H1 (cell line): Measurements from ENCODE around the gene KRTAP12-4.

ENCODE experiments used
- CREB1 ChIP-seq: IDR thresholded peaks from 2 replicates; pipeline ENCODE4 v1.6.1; 2012; ENCODE audit warnings: inconsistent platforms
- EP300 ChIP-seq, 2 experiments: IDR thresholded peaks; 1 replicate in 1 of 2; 2 replicates in 1 of 2; pipeline ENCODE4 v1.6.1; 2011 to 2012; ENCODE audit warnings: low read depth in 2 of 2, low read length in 2 of 2, mild to moderate bottlenecking in 2 of 2, borderline replicate concordance in 1 of 2, inconsistent platforms in 1 of 2, moderate library complexity in 1 of 2
- EZH2 ChIP-seq: fragments of 200-600 bp; sonication (generic); IDR thresholded peaks from 2 replicates; pipeline ENCODE4 v1.7.1; 2012; ENCODE audit warnings: low read depth, mild to moderate bottlenecking, moderate library complexity, low read length, inconsistent platforms; ENCODE audit not compliant: severe bottlenecking
- HDAC2 ChIP-seq, 2 experiments: fragments of 300-600 bp in 1 of 2; sonication (generic) in 1 of 2; IDR thresholded peaks; 2 replicates each; pipeline ENCODE4 v1.6.1; 2011 to 2012; ENCODE audit warnings: low read depth in 2 of 2, low read length in 2 of 2, mild to moderate bottlenecking in 2 of 2, moderate library complexity in 2 of 2, borderline replicate concordance in 1 of 2, inconsistent platforms in 1 of 2
- MAFK ChIP-seq: IDR thresholded peaks from 2 replicates; pipeline ENCODE4 v1.6.1; 2012; ENCODE audit warnings: low read depth, mild to moderate bottlenecking, improper control_type of control experiment, low read length
- PHF8 ChIP-seq: fragments of 200-600 bp; sonication (generic); conservative IDR thresholded peaks from 2 replicates; pipeline ENCODE4 v1.7.1; 2012; ENCODE audit warnings: low read depth, mild to moderate bottlenecking, inconsistent platforms, low read length, moderate library complexity
- POLR2A ChIP-seq, 2 experiments: IDR thresholded peaks; 1 replicate in 1 of 2; 2 replicates in 1 of 2; pipeline ENCODE4 v1.6.1; 2011; ENCODE audit warnings: low read depth in 2 of 2, low read length in 2 of 2, mild to moderate bottlenecking in 2 of 2; ENCODE audit errors: control extremely low read depth in 1 of 2
- POLR2AphosphoS5 ChIP-seq: IDR thresholded peaks from 2 replicates; pipeline ENCODE4 v1.6.1; 2011; ENCODE audit warnings: low read depth, low read length
- SIN3A ChIP-seq, 2 experiments: IDR thresholded peaks in 1 of 2; conservative IDR thresholded peaks in 1 of 2; 2 replicates each; pipeline ENCODE4 v1.6.1; 2011 to 2012; ENCODE audit warnings: low read length in 2 of 2, improper control_type of control experiment in 1 of 2, low read depth in 1 of 2, mild to moderate bottlenecking in 1 of 2
- SIX5 ChIP-seq: IDR thresholded peaks from 2 replicates; pipeline ENCODE4 v1.6.1; 2011; ENCODE audit warnings: mild to moderate bottlenecking, low read depth, low read length
- YY1 ChIP-seq: IDR thresholded peaks from 2 replicates; pipeline ENCODE4 v1.6.1; 2011; ENCODE audit warnings: low read depth, mild to moderate bottlenecking, low read length
- TF ChIP-seq, protein P1 (sequence below), 3 experiments: IDR thresholded peaks; 1 replicate in 2 of 3; 2 replicates in 1 of 3; pipeline versions ENCODE4 v1.5.1 to v1.6.1; 2011; ENCODE audit warnings: low read length in 3 of 3, mild to moderate bottlenecking in 3 of 3, inconsistent platforms in 2 of 3, low read depth in 1 of 3, moderate library complexity in 1 of 3; ENCODE audit not compliant: insufficient read depth in 1 of 3; ENCODE audit errors: control extremely low read depth in 1 of 3
- TF ChIP-seq, protein P2 (sequence below): fragments of 300-600 bp; sonication (generic); IDR thresholded peaks from 2 replicates; pipeline ENCODE4 v1.7.1; 2012; ENCODE audit warnings: low read length, moderate library complexity, mild to moderate bottlenecking, inconsistent platforms; ENCODE audit not compliant: insufficient replicate concordance

DNA sequence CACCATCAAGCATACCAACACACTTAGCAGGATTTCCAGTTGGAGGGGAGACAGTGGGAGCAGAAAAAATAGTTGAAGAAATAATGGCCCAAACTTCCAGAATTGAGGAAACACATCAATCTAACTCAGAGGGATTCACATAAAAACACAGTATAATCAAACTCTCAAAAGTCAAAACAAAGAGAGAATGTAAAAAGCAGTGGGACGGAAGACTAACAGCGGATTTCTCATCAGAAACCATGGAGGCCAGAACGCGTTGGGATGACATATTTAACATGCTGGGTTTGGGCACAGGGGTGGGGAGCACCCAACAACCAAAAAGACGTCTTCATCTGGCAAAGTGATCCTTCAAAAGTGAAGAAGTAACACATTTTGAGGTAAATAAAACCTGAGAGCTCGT lies 34.6 kb downstream of the KRTAP12-4 start:
- no peak for TF ChIP-seq EZH2
- TF ChIP-seq, protein P1, sequence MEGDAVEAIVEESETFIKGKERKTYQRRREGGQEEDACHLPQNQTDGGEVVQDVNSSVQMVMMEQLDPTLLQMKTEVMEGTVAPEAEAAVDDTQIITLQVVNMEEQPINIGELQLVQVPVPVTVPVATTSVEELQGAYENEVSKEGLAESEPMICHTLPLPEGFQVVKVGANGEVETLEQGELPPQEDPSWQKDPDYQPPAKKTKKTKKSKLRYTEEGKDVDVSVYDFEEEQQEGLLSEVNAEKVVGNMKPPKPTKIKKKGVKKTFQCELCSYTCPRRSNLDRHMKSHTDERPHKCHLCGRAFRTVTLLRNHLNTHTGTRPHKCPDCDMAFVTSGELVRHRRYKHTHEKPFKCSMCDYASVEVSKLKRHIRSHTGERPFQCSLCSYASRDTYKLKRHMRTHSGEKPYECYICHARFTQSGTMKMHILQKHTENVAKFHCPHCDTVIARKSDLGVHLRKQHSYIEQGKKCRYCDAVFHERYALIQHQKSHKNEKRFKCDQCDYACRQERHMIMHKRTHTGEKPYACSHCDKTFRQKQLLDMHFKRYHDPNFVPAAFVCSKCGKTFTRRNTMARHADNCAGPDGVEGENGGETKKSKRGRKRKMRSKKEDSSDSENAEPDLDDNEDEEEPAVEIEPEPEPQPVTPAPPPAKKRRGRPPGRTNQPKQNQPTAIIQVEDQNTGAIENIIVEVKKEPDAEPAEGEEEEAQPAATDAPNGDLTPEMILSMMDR (IDR thresholded peaks at IDR 0.05; ENCODE audit: control extremely low read depth in 1 of 3, insufficient read depth in 1 of 3, low read depth in 1 of 3, low read length in 3 of 3), result no peak
- no peak for TF ChIP-seq YY1
- TF ChIP-seq PHF8, result no peak
- no peak for TF ChIP-seq POLR2A (IDR thresholded peaks at IDR 0.05; ENCODE audit: control extremely low read depth in 1 of 2, low read depth in 2 of 2, low read length in 2 of 2)
- no peak for TF ChIP-seq CREB1
- TF ChIP-seq MAFK, result no peak
- TF ChIP-seq EP300 (IDR thresholded peaks at IDR 0.05; ENCODE audit: borderline replicate concordance in 1 of 2, low read depth in 2 of 2, low read length in 2 of 2), result no peak
- TF ChIP-seq, protein P2, sequence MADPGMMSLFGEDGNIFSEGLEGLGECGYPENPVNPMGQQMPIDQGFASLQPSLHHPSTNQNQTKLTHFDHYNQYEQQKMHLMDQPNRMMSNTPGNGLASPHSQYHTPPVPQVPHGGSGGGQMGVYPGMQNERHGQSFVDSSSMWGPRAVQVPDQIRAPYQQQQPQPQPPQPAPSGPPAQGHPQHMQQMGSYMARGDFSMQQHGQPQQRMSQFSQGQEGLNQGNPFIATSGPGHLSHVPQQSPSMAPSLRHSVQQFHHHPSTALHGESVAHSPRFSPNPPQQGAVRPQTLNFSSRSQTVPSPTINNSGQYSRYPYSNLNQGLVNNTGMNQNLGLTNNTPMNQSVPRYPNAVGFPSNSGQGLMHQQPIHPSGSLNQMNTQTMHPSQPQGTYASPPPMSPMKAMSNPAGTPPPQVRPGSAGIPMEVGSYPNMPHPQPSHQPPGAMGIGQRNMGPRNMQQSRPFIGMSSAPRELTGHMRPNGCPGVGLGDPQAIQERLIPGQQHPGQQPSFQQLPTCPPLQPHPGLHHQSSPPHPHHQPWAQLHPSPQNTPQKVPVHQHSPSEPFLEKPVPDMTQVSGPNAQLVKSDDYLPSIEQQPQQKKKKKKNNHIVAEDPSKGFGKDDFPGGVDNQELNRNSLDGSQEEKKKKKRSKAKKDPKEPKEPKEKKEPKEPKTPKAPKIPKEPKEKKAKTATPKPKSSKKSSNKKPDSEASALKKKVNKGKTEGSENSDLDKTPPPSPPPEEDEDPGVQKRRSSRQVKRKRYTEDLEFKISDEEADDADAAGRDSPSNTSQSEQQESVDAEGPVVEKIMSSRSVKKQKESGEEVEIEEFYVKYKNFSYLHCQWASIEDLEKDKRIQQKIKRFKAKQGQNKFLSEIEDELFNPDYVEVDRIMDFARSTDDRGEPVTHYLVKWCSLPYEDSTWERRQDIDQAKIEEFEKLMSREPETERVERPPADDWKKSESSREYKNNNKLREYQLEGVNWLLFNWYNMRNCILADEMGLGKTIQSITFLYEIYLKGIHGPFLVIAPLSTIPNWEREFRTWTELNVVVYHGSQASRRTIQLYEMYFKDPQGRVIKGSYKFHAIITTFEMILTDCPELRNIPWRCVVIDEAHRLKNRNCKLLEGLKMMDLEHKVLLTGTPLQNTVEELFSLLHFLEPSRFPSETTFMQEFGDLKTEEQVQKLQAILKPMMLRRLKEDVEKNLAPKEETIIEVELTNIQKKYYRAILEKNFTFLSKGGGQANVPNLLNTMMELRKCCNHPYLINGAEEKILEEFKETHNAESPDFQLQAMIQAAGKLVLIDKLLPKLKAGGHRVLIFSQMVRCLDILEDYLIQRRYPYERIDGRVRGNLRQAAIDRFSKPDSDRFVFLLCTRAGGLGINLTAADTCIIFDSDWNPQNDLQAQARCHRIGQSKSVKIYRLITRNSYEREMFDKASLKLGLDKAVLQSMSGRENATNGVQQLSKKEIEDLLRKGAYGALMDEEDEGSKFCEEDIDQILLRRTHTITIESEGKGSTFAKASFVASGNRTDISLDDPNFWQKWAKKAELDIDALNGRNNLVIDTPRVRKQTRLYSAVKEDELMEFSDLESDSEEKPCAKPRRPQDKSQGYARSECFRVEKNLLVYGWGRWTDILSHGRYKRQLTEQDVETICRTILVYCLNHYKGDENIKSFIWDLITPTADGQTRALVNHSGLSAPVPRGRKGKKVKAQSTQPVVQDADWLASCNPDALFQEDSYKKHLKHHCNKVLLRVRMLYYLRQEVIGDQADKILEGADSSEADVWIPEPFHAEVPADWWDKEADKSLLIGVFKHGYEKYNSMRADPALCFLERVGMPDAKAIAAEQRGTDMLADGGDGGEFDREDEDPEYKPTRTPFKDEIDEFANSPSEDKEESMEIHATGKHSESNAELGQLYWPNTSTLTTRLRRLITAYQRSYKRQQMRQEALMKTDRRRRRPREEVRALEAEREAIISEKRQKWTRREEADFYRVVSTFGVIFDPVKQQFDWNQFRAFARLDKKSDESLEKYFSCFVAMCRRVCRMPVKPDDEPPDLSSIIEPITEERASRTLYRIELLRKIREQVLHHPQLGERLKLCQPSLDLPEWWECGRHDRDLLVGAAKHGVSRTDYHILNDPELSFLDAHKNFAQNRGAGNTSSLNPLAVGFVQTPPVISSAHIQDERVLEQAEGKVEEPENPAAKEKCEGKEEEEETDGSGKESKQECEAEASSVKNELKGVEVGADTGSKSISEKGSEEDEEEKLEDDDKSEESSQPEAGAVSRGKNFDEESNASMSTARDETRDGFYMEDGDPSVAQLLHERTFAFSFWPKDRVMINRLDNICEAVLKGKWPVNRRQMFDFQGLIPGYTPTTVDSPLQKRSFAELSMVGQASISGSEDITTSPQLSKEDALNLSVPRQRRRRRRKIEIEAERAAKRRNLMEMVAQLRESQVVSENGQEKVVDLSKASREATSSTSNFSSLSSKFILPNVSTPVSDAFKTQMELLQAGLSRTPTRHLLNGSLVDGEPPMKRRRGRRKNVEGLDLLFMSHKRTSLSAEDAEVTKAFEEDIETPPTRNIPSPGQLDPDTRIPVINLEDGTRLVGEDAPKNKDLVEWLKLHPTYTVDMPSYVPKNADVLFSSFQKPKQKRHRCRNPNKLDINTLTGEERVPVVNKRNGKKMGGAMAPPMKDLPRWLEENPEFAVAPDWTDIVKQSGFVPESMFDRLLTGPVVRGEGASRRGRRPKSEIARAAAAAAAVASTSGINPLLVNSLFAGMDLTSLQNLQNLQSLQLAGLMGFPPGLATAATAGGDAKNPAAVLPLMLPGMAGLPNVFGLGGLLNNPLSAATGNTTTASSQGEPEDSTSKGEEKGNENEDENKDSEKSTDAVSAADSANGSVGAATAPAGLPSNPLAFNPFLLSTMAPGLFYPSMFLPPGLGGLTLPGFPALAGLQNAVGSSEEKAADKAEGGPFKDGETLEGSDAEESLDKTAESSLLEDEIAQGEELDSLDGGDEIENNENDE, result no peak
- TF ChIP-seq POLR2AphosphoS5, result no peak
- no peak for TF ChIP-seq SIX5
- no peak for TF ChIP-seq HDAC2 (IDR thresholded peaks at IDR 0.05; ENCODE audit: borderline replicate concordance in 1 of 2, low read depth in 2 of 2, low read length in 2 of 2)
- no peak for TF ChIP-seq SIN3A (conservative IDR thresholded peaks at IDR 0.05 in 1 of 2, IDR thresholded peaks at IDR 0.05 in 1 of 2; ENCODE audit: low read depth in 1 of 2, low read length in 2 of 2)
